Hepatocyte (in vitro differentiated cells): ENCODE data around the gene SLC25A48. TPM values are rescaled to one million over a fixed set of nuclear protein-coding genes. Genes with fewer than 3 reads are reported as not detected.

Experiments used
- DNase-seq: peaks from one replicate; pipeline ENCODE4 v3.0.0-alpha.2; 2016; ENCODE audit warnings: low spot score
- H2AFZ ChIP-seq: fragments of 200-600 bp; sonication (generic); 2 replicates; pipeline ENCODE4 v1.6.0; 2016; ENCODE audit warnings: antibody characterized with exemption, mild to moderate bottlenecking
- H3K27ac ChIP-seq: fragments of 200-600 bp; sonication (generic); 2 replicates; pipeline ENCODE4 v1.5.1; 2016; ENCODE audit warnings: mild to moderate bottlenecking
- H3K27me3 ChIP-seq: fragments of 200-600 bp; sonication (generic); 2 replicates; pipeline ENCODE4 v1.6.1; 2016
- H3K36me3 ChIP-seq: fragments of 200-600 bp; sonication (generic); replicated peaks from 2 replicates; pipeline ENCODE4 v1.5.1; 2016; ENCODE audit warnings: low read depth; ENCODE audit not compliant: insufficient read depth
- H3K4me1 ChIP-seq: fragments of 200-600 bp; sonication (generic); 2 replicates; pipeline ENCODE4 v1.5.1; 2016; ENCODE audit warnings: mild to moderate bottlenecking, moderate library complexity; ENCODE audit not compliant: insufficient read depth
- H3K4me2 ChIP-seq: fragments of 200-600 bp; sonication (generic); 2 replicates; pipeline ENCODE4 v1.6.0; 2016
- H3K4me3 ChIP-seq: fragments of 200-600 bp; sonication (generic); 2 replicates; pipeline ENCODE4 v1.5.1; 2016; ENCODE audit warnings: mild to moderate bottlenecking
- H3K79me2 ChIP-seq: fragments of 200-600 bp; sonication (generic); 2 replicates; pipeline ENCODE4 v1.6.0; 2017; ENCODE audit warnings: mild to moderate bottlenecking
- H3K9me2 ChIP-seq: fragments of 200-600 bp; sonication (generic); replicated peaks from 2 replicates; pipeline ENCODE4 v1.6.0; 2017; ENCODE audit warnings: mild to moderate bottlenecking; ENCODE audit not compliant: insufficient read depth
- H3K9me3 ChIP-seq: fragments of 200-600 bp; sonication (generic); 2 replicates; pipeline ENCODE4 v1.5.1; 2016; ENCODE audit warnings: low read depth, mild to moderate bottlenecking
- H4K20me1 ChIP-seq: fragments of 200-600 bp; sonication (generic); 2 replicates; pipeline ENCODE4 v1.6.0; 2016; ENCODE audit warnings: mild to moderate bottlenecking; ENCODE audit not compliant: insufficient read depth, poor library complexity, severe bottlenecking
- CTCF ChIP-seq: fragments of 200-600 bp; sonication (generic); IDR thresholded peaks from 2 replicates; pipeline ENCODE4 v1.5.1; 2016; ENCODE audit warnings: antibody characterized with exemption, mild to moderate bottlenecking; ENCODE audit not compliant: poor library complexity
- EZH2 ChIP-seq: fragments of 200-600 bp; sonication (generic); IDR thresholded peaks from 2 replicates; pipeline ENCODE4 v1.6.1; 2016; ENCODE audit warnings: antibody characterized with exemption, mild to moderate bottlenecking, borderline replicate concordance
- EZH2phosphoT487 ChIP-seq: fragments of 200-600 bp; sonication (generic); IDR thresholded peaks from one replicate; pipeline ENCODE4 v1.6.1; 2018; ENCODE audit warnings: antibody characterized with exemption, mild to moderate bottlenecking, low read depth, moderate library complexity; ENCODE audit not compliant: unreplicated experiment, severe bottlenecking
- WGBS: methylation state at CpG from one replicate; pipeline ENCODE4 v1.1.6; 2016; ENCODE audit warnings: low lambda C conversion rate; ENCODE audit errors: missing lambda C conversion rate; 5-methylcytosine and 5-hydroxymethylcytosine counted together
- polyA plus RNA-seq: library from polyadenylated mRNA; unstranded; fragments of >200 nt; fragmentation: Nextera tagmentation; extraction: Ambion mirVana; gene quantifications from 2 replicates; pipeline ENCODE4 v1.2.1, GENCODE V29; 2016
- total RNA-seq: library from RNA; depleted of rRNA; stranded (reverse); fragments of >200 nt; gene quantifications from 2 replicates; pipeline ENCODE4 v1.2.3, GENCODE V29; 2014

The SLC25A48 gene
- total and polyA plus RNA-seq, 2 experiments from 2014 or later: 0.79 to 1.0 TPM

GRCh38 chr5:135829681-135830383, 4.6 kb upstream of the SLC25A48 start:
- H3K9me2 ChIP-seq: no peaks in the 10 kb centered on the region
- no peaks in the 10 kb centered on the region for H3K36me3 ChIP-seq
- no peak overlapping the region for H2AFZ ChIP-seq
- no peaks in the 10 kb centered on the region for H3K9me3 ChIP-seq
- peaks cover 48% of the 10 kb centered on the region for H3K27me3 ChIP-seq
- peak overlapping the region; percentile 34 for H3K4me2 ChIP-seq
- H4K20me1 ChIP-seq: no peaks in the 10 kb centered on the region
- TF ChIP-seq EZH2phosphoT487: no peak
- peak; percentile 91 for TF ChIP-seq CTCF
- no peak overlapping the region for H3K4me3 ChIP-seq
- peak; percentile 90 for DNase-seq
- WGBS: 34% methylated on average over 19 of the region's 19 CpGs
- no peak overlapping the region for H3K27ac ChIP-seq
- no peaks in the 10 kb centered on the region for H3K4me1 ChIP-seq
- no peaks in the 10 kb centered on the region for H3K79me2 ChIP-seq

DNA sequence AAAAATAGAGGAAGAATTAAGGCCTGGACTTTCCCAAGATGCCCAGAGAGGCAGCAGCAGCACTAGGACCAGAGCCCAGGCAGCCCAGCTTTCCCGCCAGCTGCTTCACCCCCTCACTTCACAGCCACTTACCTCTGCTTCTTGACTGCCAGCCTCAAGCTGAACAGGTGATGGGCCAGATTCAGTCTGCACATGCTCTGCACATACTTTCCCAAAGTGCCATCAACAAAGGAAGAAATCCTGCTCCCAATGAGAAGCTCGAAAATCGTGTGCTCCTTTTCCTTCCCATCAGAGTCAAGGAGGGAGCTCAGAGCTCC, 4.1 kb upstream of the SLC25A48 start:
- Histone ChIP-seq H2AFZ (no peak overlapping the region), H3K4me2 (no peak overlapping the region), H3K79me2 (no peaks in the 10 kb centered on the region), H3K4me1 (no peaks in the 10 kb centered on the region), H3K27me3 (peaks cover 49% of the 10 kb centered on the region), H3K9me2 (no peaks in the 10 kb centered on the region), H3K36me3 (no peaks in the 10 kb centered on the region), H3K9me3 (no peaks in the 10 kb centered on the region), H3K27ac (no peak overlapping the region), H3K4me3 (no peak overlapping the region), H4K20me1 (no peaks in the 10 kb centered on the region)
- WGBS: 58% methylated on average over 3 of the region's 3 CpGs
- DNase-seq: no peak
- no peak for TF ChIP-seq EZH2
- TF ChIP-seq EZH2phosphoT487: no peak
- TF ChIP-seq CTCF: no peak

DNA sequence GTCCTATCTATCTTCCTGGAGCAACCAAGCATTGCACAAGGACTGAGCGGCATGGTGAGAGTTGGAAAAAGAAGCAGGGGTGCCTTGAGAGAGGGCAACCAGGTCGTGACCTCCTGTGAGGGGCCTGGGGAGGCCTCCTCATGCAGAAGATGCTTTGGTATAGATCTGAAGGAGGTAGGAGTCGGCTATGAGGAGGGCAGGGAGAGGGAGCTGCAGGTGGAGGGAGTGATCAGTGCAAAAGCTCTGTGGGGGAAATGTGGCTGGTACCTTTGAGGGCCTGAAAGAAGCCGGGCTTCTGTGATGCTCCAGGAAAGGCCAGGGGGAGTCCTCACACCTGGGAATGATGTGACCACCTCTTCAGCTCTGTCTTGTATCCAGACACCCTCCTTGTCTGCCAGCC, 3.6 kb upstream of the SLC25A48 start:
- no peaks in the 10 kb centered on the region for H3K79me2 ChIP-seq
- H4K20me1 ChIP-seq: no peaks in the 10 kb centered on the region
- 84% methylated on average over 4 of the region's 4 CpGs for whole genome bisulfite sequencing
- no peaks in the 10 kb centered on the region for H3K36me3 ChIP-seq
- H3K9me3 ChIP-seq: no peaks in the 10 kb centered on the region
- H3K4me3 ChIP-seq: no peak overlapping the region
- H2AFZ ChIP-seq: no peak overlapping the region
- peaks cover 54% of the 10 kb centered on the region for H3K27me3 ChIP-seq
- no peak for TF ChIP-seq EZH2
- TF ChIP-seq CTCF: no peak
- TF ChIP-seq EZH2phosphoT487: no peak
- H3K4me2 ChIP-seq: no peak overlapping the region
- no peak overlapping the region for H3K27ac ChIP-seq
- DNase-seq: no peak
- H3K4me1 ChIP-seq: no peaks in the 10 kb centered on the region
- no peaks in the 10 kb centered on the region for H3K9me2 ChIP-seq

DNA sequence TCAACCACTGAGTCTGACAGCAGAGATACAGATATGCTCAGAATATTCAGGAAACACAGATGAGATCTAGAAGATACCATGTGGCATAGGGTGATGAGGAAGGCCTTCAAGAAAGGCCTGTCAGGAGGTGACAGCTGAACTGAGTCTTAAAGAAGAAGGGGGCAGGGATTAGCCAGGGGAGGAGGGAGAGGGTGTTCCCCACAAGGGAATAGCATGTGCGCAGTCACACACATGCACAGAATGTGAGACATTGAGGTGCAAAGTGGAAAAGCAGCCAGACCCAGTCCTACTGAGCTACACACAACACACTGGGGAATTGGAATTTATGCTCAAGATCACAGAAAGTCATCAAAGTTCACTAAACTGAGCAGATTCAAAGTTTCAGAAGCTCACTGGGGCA, 3.0 kb upstream of the SLC25A48 start:
- Histone ChIP-seq H4K20me1 (no peaks in the 10 kb centered on the region), H3K27me3 (peaks cover 60% of the 10 kb centered on the region), H3K9me2 (no peaks in the 10 kb centered on the region), H2AFZ (no peak overlapping the region), H3K79me2 (no peaks in the 10 kb centered on the region), H3K9me3 (no peaks in the 10 kb centered on the region), H3K27ac (no peak overlapping the region), H3K4me2 (no peak overlapping the region), H3K36me3 (no peaks in the 10 kb centered on the region), H3K4me3 (no peak overlapping the region), H3K4me1 (no peaks in the 10 kb centered on the region)
- whole genome bisulfite sequencing: 100% methylated on average over 1 of the region's 1 CpG
- no peak for DNase-seq
- no peak for TF ChIP-seq EZH2phosphoT487
- TF ChIP-seq EZH2: no peak
- TF ChIP-seq CTCF: no peak
